Nephron (organoid): ENCODE results near the gene GALK1.

Experiments used
- H3K27ac Mint-ChIP-seq, 3 experiments: 2 replicates each; pipeline ENCODE4 v1.8.0; 2020; ENCODE audit warnings: mixed read lengths in 3 of 3, mild to moderate bottlenecking in 2 of 3, moderate library complexity in 1 of 3
- H3K27me3 Mint-ChIP-seq: 2 replicates; pipeline ENCODE4 v1.8.0; 2021; ENCODE audit warnings: low read depth, mild to moderate bottlenecking, moderate library complexity, mixed read lengths
- H3K36me3 Mint-ChIP-seq: 2 replicates; pipeline ENCODE4 v1.8.0; 2020; ENCODE audit warnings: low read depth, mixed read lengths
- H3K4me1 Mint-ChIP-seq: 2 replicates; pipeline ENCODE4 v1.8.0; 2020; ENCODE audit warnings: mixed read lengths
- H3K4me3 Mint-ChIP-seq, 3 experiments: 2 replicates each; pipeline ENCODE4 v1.8.0; 2020; ENCODE audit warnings: mild to moderate bottlenecking in 3 of 3, mixed read lengths in 3 of 3, moderate library complexity in 2 of 3
- H3K9me3 Mint-ChIP-seq: 2 replicates; pipeline ENCODE4 v1.8.0; 2020; ENCODE audit warnings: mixed read lengths
- CTCF ChIP-seq, 3 experiments: fragments of 200-600 bp; sonication (generic); IDR thresholded peaks; one replicate each; pipeline ENCODE4 v1.5.0; 2021; ENCODE audit warnings: antibody characterized with exemption in 3 of 3; ENCODE audit not compliant: unreplicated experiment in 3 of 3

GALK1 gene

GRCh38 chr17:75757086-75757681 lies 7.8 kb downstream of the GALK1 start:
- Mint-ChIP-seq H3K4me1 (peaks cover 8% of the 10 kb centered on the region), H3K36me3 (no peaks in the 10 kb centered on the region), H3K4me3 (no peak overlapping the region), H3K9me3 (no peaks in the 10 kb centered on the region), H3K27me3 (no peaks in the 10 kb centered on the region), H3K27ac (no peak overlapping the region)
- TF ChIP-seq CTCF (IDR thresholded peaks at IDR 0.05; ENCODE audit: unreplicated experiment in 3 of 3): no peak

GRCh38 chr17:75756451-75757085 lies 8.4 kb downstream of the GALK1 start:
- TF ChIP-seq CTCF (IDR thresholded peaks at IDR 0.05; ENCODE audit: unreplicated experiment in 3 of 3): no peak
- H3K9me3 Mint-ChIP-seq: no peaks in the 10 kb centered on the region
- H3K4me3 Mint-ChIP-seq: no peak overlapping the region
- peaks cover 6% of the 10 kb centered on the region for H3K4me1 Mint-ChIP-seq
- no peaks in the 10 kb centered on the region for H3K27me3 Mint-ChIP-seq
- no peaks in the 10 kb centered on the region for H3K36me3 Mint-ChIP-seq
- no peak overlapping the region for H3K27ac Mint-ChIP-seq

- peaks cover 6% of the 10 kb centered on the region for H3K4me1 Mint-ChIP-seq
These were observed 9.0 kb downstream of the GALK1 start for GRCh38 chr17:75755990-75756389.

GRCh38 chr17:75755205-75755901 lies 9.6 kb downstream of the GALK1 start:
- Mint-ChIP-seq H3K27me3 (no peaks in the 10 kb centered on the region), H3K27ac (peak overlapping the region in 2 of 3 experiments; percentile 75 to 85), H3K9me3 (no peaks in the 10 kb centered on the region), H3K4me1 (peaks cover 6% of the 10 kb centered on the region), H3K36me3 (no peaks in the 10 kb centered on the region), H3K4me3 (peak overlapping the region in 1 of 3 experiments; percentile 58)
- TF ChIP-seq CTCF (IDR thresholded peaks at IDR 0.05; ENCODE audit: unreplicated experiment in 3 of 3): no peak

More at GRCh38 chr17:75755990-75756389, 9.0 kb downstream of the GALK1 start:
- no peaks in the 10 kb centered on the region for H3K36me3 Mint-ChIP-seq
- H3K27me3 Mint-ChIP-seq: no peaks in the 10 kb centered on the region
- no peak overlapping the region for H3K4me3 Mint-ChIP-seq
- H3K9me3 Mint-ChIP-seq: no peaks in the 10 kb centered on the region
- H3K27ac Mint-ChIP-seq: peak overlapping the region in 1 of 3 experiments; percentile 74
- TF ChIP-seq CTCF (IDR thresholded peaks at IDR 0.05; ENCODE audit: unreplicated experiment in 3 of 3): no peak

- H3K9me3 Mint-ChIP-seq: no peaks in the 10 kb centered on the region
- peaks cover 6% of the 10 kb centered on the region for H3K4me1 Mint-ChIP-seq
- TF ChIP-seq CTCF (IDR thresholded peaks at IDR 0.05; ENCODE audit: unreplicated experiment in 3 of 3): no peak
- H3K27me3 Mint-ChIP-seq: no peaks in the 10 kb centered on the region
- H3K4me3 Mint-ChIP-seq: peak overlapping the region; percentile 58 to 68 (median 65)
- H3K36me3 Mint-ChIP-seq: no peaks in the 10 kb centered on the region
- H3K27ac Mint-ChIP-seq: peak overlapping the region in 2 of 3 experiments; percentile 75 to 85
These were observed 10.4 kb downstream of the GALK1 start for GRCh38 chr17:75754378-75755204.
